Placental pericyte (primary cell): ENCODE results near the gene MED8. TPM values are rescaled to one million over a fixed set of nuclear protein-coding genes. Genes with fewer than 3 reads are reported as not detected.

Experiments used
- total RNA-seq: library from RNA; depleted of rRNA; stranded (reverse); fragments of >200 nt; gene quantifications from 2 replicates; pipeline ENCODE4 v1.2.3, GENCODE V29; 2012

Gene MED8
- total RNA-seq = 69.6 and 75.3 TPM in 2 replicates

GRCh38 chr1:43389326-43390313 lies at the start of gene MED8, which contains the start of gene SZT2:
TSS of gene MED8 (minus strand) at chr1:43389800. CDS start at chr1:43389764, 36 bp downstream.
TSS of gene SZT2 (plus strand) at chr1:43389899. CDS start at chr1:43389969, 70 bp downstream.

GRCh38 chr1:43367904-43368645 lies 21.5 kb downstream of the MED8 start, which contains the start of gene ELOVL1:
TSS of gene ELOVL1 (minus strand) at chr1:43368011. CDS start at chr1:43365609, 2,402 bp downstream.

GRCh38 chr1:43358746-43359693 lies 30.6 kb downstream of the MED8 start, which contains the start of gene CDC20:
TSS of gene CDC20 (plus strand) at chr1:43358981. CDS start at chr1:43359216, 235 bp downstream.

GRCh38 chr1:43337588-43337987 lies 52.0 kb downstream of the MED8 start, which contains the start of gene MPL:
TSS of gene MPL (plus strand) at chr1:43337818. CDS start at chr1:43337849, 31 bp downstream.

Other genes starting within 250 kb of the MED8 start
- 118 and 127 TPM in 2 replicates for gene EBNA1BP2, start 217.5 kb downstream of the MED8 start, total RNA-seq
- gene CFAP57, start 217.5 kb downstream of the MED8 start, total RNA-seq = 0.14 and 0.44 TPM in 2 replicates
- not detected in 2 replicates for gene TMEM125, start 119.8 kb downstream of the MED8 start, total RNA-seq
- gene C1orf210, start 104.2 kb downstream of the MED8 start, total RNA-seq = not detected in 2 replicates
- gene TIE1, start 88.8 kb downstream of the MED8 start, total RNA-seq = 0.57 TPM in 1 of 2 replicates, not detected in the other
- 0.86 TPM in 1 of 2 replicates, not detected in the other for gene MPL, start 52.0 kb downstream of the MED8 start, total RNA-seq
- gene CDC20, start 30.8 kb downstream of the MED8 start, total RNA-seq = 3.7 and 179 TPM in 2 replicates
- gene ELOVL1, start 21.8 kb downstream of the MED8 start, total RNA-seq = 66.3 and 93.5 TPM in 2 replicates
- gene SZT2, start 99 bp upstream of the MED8 start, total RNA-seq = 32.8 and 46.4 TPM in 2 replicates
- 126 and 202 TPM in 2 replicates for gene HYI, start 64.1 kb upstream of the MED8 start, total RNA-seq
- 125 and 132 TPM in 2 replicates for gene PTPRF, start 141.1 kb upstream of the MED8 start, total RNA-seq